ENCODE results near the gene ZNF804A. TPM values are rescaled to one million over a fixed set of nuclear protein-coding genes. Genes with fewer than 3 reads are reported as not detected.
"Not testable (repeated sequence)": the region's sequence is repeated elsewhere in the genome, so short reads cannot be mapped to it uniquely, and the experiment has no call there.

The ZNF804A gene
- total RNA-seq, 3 donors from 2014 or later (not counting 1 experiment from before 2014, with no cell fraction given), result 0.12 to 0.25 TPM; not detected in 1

GRCh38 chr2:184879671-184880070, 281.3 kb downstream of the ZNF804A start:
- no peak for TF ChIP-seq CTCF (IDR thresholded peaks at IDR 0.05)
- Histone ChIP-seq H3K27me3 (ENCODE audit: control insufficient read depth, insufficient read depth, low read length) (no peaks in the 10 kb centered on the region), H3K9me3 (ENCODE audit: control insufficient read depth, insufficient read depth, low read length) (no peaks in the 10 kb centered on the region), H3K4me3 (ENCODE audit: low read length) (no peak overlapping the region), H3K27ac (ENCODE audit: low read length) (no peak overlapping the region), H3K36me3 (ENCODE audit: control insufficient read depth, insufficient read depth, low read length) (no peaks in the 10 kb centered on the region), H3K4me1 (ENCODE audit: control insufficient read depth, insufficient read depth, low read length) (no peaks in the 10 kb centered on the region)
- no peaks in the 10 kb centered on the region for H3K27me3 Mint-ChIP-seq (ENCODE audit: low read depth in 2 of 2)
- H3K36me3 Mint-ChIP-seq, result peaks cover 12% of the 10 kb centered on the region
- no peak overlapping the region for H3K27ac Mint-ChIP-seq
- ATAC-seq (no peak), DNase-seq (no peak)
- H3K4me3 Mint-ChIP-seq, result no peak overlapping the region
- no peaks in the 10 kb centered on the region for H3K4me1 Mint-ChIP-seq
- WGBS (ENCODE audit: insufficient coverage), result no CpG with 5 or more reads among the region's 1 CpG
- H3K9me3 Mint-ChIP-seq, result peaks cover 15 to 25% of the 10 kb centered on the region in 2 donors
- intact Hi-C loops (cut with micrococcal nuclease), result no loop called here

- H3K4me3 ChIP-seq (ENCODE audit: low read length); H3K9me3 ChIP-seq (ENCODE audit: control insufficient read depth, insufficient read depth, low read length); H3K27ac Mint-ChIP-seq; DNase-seq; ATAC-seq; H3K4me1 ChIP-seq (ENCODE audit: control insufficient read depth, insufficient read depth, low read length); H3K4me1 Mint-ChIP-seq; H3K36me3 Mint-ChIP-seq; H3K27me3 ChIP-seq (ENCODE audit: control insufficient read depth, insufficient read depth, low read length); H3K27ac ChIP-seq (ENCODE audit: low read length); H3K4me3 Mint-ChIP-seq; H3K27me3 Mint-ChIP-seq (ENCODE audit: low read depth in 2 of 2); H3K36me3 ChIP-seq (ENCODE audit: control insufficient read depth, insufficient read depth, low read length); intact Hi-C loops (cut with micrococcal nuclease): not testable (repeated sequence)
- peaks cover 13 to 29% of the 10 kb centered on the region in 2 donors for H3K9me3 Mint-ChIP-seq
- 91% methylated on average over 2 of the region's 2 CpGs for WGBS (ENCODE audit: insufficient coverage)
These were observed 288.3 kb downstream of the ZNF804A start for GRCh38 chr2:184886585-184886984.

GRCh38 chr2:184890311-184890710, 292.0 kb downstream of the ZNF804A start:
- H3K27ac ChIP-seq (ENCODE audit: low read length), result no peak overlapping the region
- H3K4me3 Mint-ChIP-seq, result no peak overlapping the region
- H3K27ac Mint-ChIP-seq, result no peak overlapping the region
- DNase-seq, result no peak
- no peaks in the 10 kb centered on the region for H3K27me3 ChIP-seq (ENCODE audit: control insufficient read depth, insufficient read depth, low read length)
- H3K4me1 ChIP-seq (ENCODE audit: control insufficient read depth, insufficient read depth, low read length), result no peaks in the 10 kb centered on the region
- H3K9me3 Mint-ChIP-seq, result peaks cover 5 to 8% of the 10 kb centered on the region in 2 donors
- TF ChIP-seq CTCF (IDR thresholded peaks at IDR 0.05), result no peak
- no peaks in the 10 kb centered on the region for H3K4me1 Mint-ChIP-seq
- intact Hi-C loops (cut with micrococcal nuclease), result no loop called here
- no peak for ATAC-seq
- H3K36me3 Mint-ChIP-seq, result no peaks in the 10 kb centered on the region
- no peaks in the 10 kb centered on the region for H3K27me3 Mint-ChIP-seq (ENCODE audit: low read depth in 2 of 2)
- no peak overlapping the region for H3K4me3 ChIP-seq (ENCODE audit: low read length)
- H3K36me3 ChIP-seq (ENCODE audit: control insufficient read depth, insufficient read depth, low read length), result no peaks in the 10 kb centered on the region
- H3K9me3 ChIP-seq (ENCODE audit: control insufficient read depth, insufficient read depth, low read length), result no peaks in the 10 kb centered on the region

GRCh38 chr2:184904991-184905390, 306.7 kb downstream of the ZNF804A start:
- H3K9me3 Mint-ChIP-seq, result peaks cover 10 to 17% of the 10 kb centered on the region in 2 donors
- H3K27me3 Mint-ChIP-seq (ENCODE audit: low read depth in 2 of 2), result no peaks in the 10 kb centered on the region
- Histone ChIP-seq H3K27me3 (ENCODE audit: control insufficient read depth, insufficient read depth, low read length) (no peaks in the 10 kb centered on the region), H3K27ac (ENCODE audit: low read length) (no peak overlapping the region), H3K4me1 (ENCODE audit: control insufficient read depth, insufficient read depth, low read length) (no peaks in the 10 kb centered on the region), H3K4me3 (ENCODE audit: low read length) (no peak overlapping the region), H3K9me3 (ENCODE audit: control insufficient read depth, insufficient read depth, low read length) (peaks cover 9% of the 10 kb centered on the region), H3K36me3 (ENCODE audit: control insufficient read depth, insufficient read depth, low read length) (no peaks in the 10 kb centered on the region)
- H3K36me3 Mint-ChIP-seq, result no peaks in the 10 kb centered on the region
- no peak overlapping the region for H3K4me3 Mint-ChIP-seq
- DNase-seq, result no peak
- intact Hi-C loops (cut with micrococcal nuclease), result no loop called here
- WGBS (ENCODE audit: insufficient coverage), result 67% methylated on average over 1 of the region's 1 CpG
- no peak for TF ChIP-seq CTCF (IDR thresholded peaks at IDR 0.05)
- H3K27ac Mint-ChIP-seq, result no peak overlapping the region
- no peak for ATAC-seq
- no peaks in the 10 kb centered on the region for H3K4me1 Mint-ChIP-seq
